ENCODE data around the gene CES1.
"Not testable (repeated sequence)": the region's sequence is repeated elsewhere in the genome, so short reads cannot be mapped to it uniquely, and the experiment has no call there.

- TF ChIP-seq CTCF, POLR2A (IDR thresholded peaks at IDR 0.05): not testable (repeated sequence)
Measured at GRCh38 chr16:55782793-55783091, 50.2 kb downstream of the CES1 start.
